ENCODE results near the gene ZBED5.

DNA sequence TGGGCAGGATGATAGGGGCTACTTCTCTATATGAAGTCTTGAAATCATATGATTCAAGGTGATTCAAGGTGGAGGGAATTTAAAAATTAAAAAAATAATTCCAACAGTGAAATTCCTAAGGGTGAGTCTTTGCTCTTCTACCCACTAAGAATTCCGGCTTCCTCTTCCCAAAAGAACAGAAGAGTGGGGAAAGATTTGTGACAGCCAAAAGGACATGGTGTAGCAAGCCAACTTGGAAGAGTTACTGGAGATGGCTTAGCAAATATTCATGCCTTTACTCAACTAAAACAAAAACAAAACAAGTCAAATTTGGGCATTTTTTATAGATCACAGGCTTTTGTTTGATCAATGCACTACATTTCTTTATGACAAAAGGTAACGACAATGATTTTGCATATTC, 12.3 kb downstream of the ZBED5 start:
- TF ChIP-seq, protein P1, sequence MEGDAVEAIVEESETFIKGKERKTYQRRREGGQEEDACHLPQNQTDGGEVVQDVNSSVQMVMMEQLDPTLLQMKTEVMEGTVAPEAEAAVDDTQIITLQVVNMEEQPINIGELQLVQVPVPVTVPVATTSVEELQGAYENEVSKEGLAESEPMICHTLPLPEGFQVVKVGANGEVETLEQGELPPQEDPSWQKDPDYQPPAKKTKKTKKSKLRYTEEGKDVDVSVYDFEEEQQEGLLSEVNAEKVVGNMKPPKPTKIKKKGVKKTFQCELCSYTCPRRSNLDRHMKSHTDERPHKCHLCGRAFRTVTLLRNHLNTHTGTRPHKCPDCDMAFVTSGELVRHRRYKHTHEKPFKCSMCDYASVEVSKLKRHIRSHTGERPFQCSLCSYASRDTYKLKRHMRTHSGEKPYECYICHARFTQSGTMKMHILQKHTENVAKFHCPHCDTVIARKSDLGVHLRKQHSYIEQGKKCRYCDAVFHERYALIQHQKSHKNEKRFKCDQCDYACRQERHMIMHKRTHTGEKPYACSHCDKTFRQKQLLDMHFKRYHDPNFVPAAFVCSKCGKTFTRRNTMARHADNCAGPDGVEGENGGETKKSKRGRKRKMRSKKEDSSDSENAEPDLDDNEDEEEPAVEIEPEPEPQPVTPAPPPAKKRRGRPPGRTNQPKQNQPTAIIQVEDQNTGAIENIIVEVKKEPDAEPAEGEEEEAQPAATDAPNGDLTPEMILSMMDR (IDR thresholded peaks at IDR 0.05), result no peak
- no peak for TF ChIP-seq POLR2A (IDR thresholded peaks at IDR 0.05)
